ENCODE results near the gene GPR142.
A peak's percentile ranks its signal among the peaks of the same experiment; 100 is the strongest.

The GPR142 gene

GRCh38 chr17:74371653-74372147 is 4.4 kb downstream of the GPR142 start:
- Histone ChIP-seq H3K27me3 (peaks cover 21% of the 10 kb centered on the region), H3K4me3 (ENCODE audit: low read depth, low read length) (no peak overlapping the region), H3K4me1 (no peaks in the 10 kb centered on the region), H3K36me3 (no peaks in the 10 kb centered on the region), H3K9me3 (no peaks in the 10 kb centered on the region)
- no peak for DNase-seq
- no peak for TF ChIP-seq CTCF (IDR thresholded peaks at IDR 0.05; ENCODE audit: low read depth, low read length)

DNA sequence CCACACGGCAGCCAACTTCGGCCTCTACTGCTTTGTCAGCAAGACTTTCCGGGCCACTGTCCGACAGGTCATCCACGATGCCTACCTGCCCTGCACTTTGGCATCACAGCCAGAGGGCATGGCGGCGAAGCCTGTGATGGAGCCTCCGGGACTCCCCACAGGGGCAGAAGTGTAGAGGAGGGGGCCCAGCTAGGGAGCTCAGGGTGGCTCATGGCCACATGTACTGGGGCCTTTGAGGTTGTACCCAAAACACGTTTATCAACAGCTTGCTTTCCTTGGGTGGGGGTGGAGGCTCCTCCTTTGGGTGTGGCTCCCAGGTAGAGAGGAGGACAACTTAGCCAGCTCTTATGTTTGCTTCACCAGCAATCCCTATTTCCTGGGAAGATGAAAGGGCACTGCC is 5.1 kb downstream of the GPR142 start:
- H3K4me3 ChIP-seq (ENCODE audit: low read depth, low read length): no peak overlapping the region
- H3K36me3 ChIP-seq: no peaks in the 10 kb centered on the region
- no peak for TF ChIP-seq CTCF (IDR thresholded peaks at IDR 0.05; ENCODE audit: low read depth, low read length)
- no peaks in the 10 kb centered on the region for H3K4me1 ChIP-seq
- peaks cover 21% of the 10 kb centered on the region for H3K27me3 ChIP-seq
- H3K9me3 ChIP-seq: no peaks in the 10 kb centered on the region
- no peak for DNase-seq

GRCh38 chr17:74373838-74374606 is 6.7 kb downstream of the GPR142 start:
- Histone ChIP-seq H3K27me3 (peaks cover 32% of the 10 kb centered on the region), H3K4me3 (ENCODE audit: low read depth, low read length) (no peak overlapping the region), H3K36me3 (no peaks in the 10 kb centered on the region), H3K9me3 (no peaks in the 10 kb centered on the region), H3K4me1 (no peaks in the 10 kb centered on the region)
- no peak for DNase-seq
- TF ChIP-seq CTCF (IDR thresholded peaks at IDR 0.05; ENCODE audit: low read depth, low read length): no peak

DNA sequence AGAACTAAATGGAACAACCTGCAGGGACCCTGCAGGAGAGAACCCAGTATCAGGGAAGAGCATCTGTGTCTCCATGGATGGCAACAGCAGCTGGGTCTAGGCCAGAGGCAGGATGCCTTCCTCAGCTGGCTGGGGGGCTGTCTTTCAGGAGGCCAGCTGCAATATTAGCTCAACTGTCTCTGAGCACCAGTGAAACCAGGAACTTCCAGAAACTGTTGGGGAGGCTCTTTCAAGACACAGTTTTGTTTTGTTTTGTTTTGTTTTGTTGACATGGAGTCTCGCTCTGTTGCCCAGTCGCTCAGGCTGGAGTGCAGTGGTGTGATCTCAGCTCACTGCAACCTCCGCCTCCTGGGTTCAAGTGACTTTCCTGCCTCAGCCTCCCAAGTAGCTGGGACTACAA is 7.6 kb downstream of the GPR142 start:
- no peaks in the 10 kb centered on the region for H3K36me3 ChIP-seq
- no peak overlapping the region for H3K4me3 ChIP-seq (ENCODE audit: low read depth, low read length)
- H3K4me1 ChIP-seq: peaks cover 4% of the 10 kb centered on the region
- no peak for DNase-seq
- peaks cover 32% of the 10 kb centered on the region for H3K27me3 ChIP-seq
- no peaks in the 10 kb centered on the region for H3K9me3 ChIP-seq
- no peak for TF ChIP-seq CTCF (IDR thresholded peaks at IDR 0.05; ENCODE audit: low read depth, low read length)

DNA sequence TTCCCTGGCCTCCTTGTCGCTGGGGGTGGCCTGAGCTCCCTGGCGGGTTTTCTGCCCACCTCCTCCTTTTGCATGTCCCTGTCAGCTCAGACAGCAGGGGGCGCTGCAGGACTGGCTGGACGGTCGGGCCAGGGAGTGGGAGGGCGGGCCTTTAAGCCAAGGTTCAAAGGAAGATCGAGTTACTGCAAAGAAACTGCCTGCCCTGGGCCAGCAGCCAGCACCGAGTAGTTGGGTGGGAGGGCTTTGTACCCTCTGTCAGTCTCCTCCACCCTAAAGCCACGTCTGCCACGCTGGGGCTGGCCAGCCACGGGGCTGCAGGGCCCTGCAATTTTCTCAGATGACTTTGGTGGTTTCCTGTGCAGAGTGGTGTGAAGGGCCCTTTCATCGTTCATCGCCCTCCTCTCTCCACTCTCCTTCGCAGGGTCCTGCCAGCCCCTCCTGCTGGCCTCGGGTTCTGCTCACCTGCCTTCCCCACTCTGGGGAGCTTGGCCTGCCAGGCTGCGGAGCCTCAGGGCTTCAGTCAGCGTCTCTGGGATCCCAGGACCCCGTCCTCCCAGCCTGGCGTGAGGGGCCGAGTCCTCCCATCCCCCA is 12.3 kb downstream of the GPR142 start:
- Histone ChIP-seq H3K27me3 (peaks cover 32% of the 10 kb centered on the region), H3K4me3 (ENCODE audit: low read depth, low read length) (no peak overlapping the region), H3K36me3 (no peaks in the 10 kb centered on the region), H3K9me3 (no peaks in the 10 kb centered on the region), H3K4me1 (peaks cover 4% of the 10 kb centered on the region)
- TF ChIP-seq CTCF (IDR thresholded peaks at IDR 0.05; ENCODE audit: low read depth, low read length): peak; percentile 87
- peak; percentile 95 for DNase-seq
